Measurements from ENCODE around the gene SOST. TPM values are rescaled to one million over a fixed set of nuclear protein-coding genes. Genes with fewer than 3 reads are reported as not detected.

SOST gene
- total RNA-seq, 1 donor from 2014 or later: not detected

DNA sequence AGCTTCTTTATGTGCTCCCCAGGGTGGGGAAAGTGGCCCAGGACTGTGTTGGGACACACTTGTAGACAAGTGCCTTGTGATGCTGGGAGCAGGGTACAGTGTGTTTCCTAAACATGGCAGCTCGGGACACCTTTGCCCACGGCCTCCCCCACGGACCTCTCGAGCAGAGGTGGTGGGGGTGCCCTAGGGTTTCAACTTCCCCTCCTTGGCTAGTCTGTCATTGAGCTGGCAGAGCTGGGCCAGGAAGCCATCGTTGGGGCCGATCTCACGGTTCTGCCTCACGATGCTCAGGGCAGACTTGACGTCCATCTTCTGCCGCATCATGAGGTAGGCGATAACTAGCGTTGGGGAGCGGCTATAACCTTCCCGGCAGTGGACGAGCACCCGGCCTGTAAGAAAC is 10.8 kb upstream of the SOST start:
- Mint-ChIP-seq H3K4me3 (ENCODE audit: unreplicated experiment) (no peak overlapping the region), H3K9me3 (ENCODE audit: low read depth) (no peaks in the 10 kb centered on the region), H3K4me1 (ENCODE audit: low read depth) (no peaks in the 10 kb centered on the region), H3K36me3 (ENCODE audit: low read depth) (peaks cover 39% of the 10 kb centered on the region), H3K27ac (ENCODE audit: unreplicated experiment) (no peak overlapping the region), H3K27me3 (ENCODE audit: low read depth) (no peaks in the 10 kb centered on the region)
- no peak for DNase-seq (ENCODE audit: low spot score)
- TF ChIP-seq, protein P1, sequence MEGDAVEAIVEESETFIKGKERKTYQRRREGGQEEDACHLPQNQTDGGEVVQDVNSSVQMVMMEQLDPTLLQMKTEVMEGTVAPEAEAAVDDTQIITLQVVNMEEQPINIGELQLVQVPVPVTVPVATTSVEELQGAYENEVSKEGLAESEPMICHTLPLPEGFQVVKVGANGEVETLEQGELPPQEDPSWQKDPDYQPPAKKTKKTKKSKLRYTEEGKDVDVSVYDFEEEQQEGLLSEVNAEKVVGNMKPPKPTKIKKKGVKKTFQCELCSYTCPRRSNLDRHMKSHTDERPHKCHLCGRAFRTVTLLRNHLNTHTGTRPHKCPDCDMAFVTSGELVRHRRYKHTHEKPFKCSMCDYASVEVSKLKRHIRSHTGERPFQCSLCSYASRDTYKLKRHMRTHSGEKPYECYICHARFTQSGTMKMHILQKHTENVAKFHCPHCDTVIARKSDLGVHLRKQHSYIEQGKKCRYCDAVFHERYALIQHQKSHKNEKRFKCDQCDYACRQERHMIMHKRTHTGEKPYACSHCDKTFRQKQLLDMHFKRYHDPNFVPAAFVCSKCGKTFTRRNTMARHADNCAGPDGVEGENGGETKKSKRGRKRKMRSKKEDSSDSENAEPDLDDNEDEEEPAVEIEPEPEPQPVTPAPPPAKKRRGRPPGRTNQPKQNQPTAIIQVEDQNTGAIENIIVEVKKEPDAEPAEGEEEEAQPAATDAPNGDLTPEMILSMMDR (IDR thresholded peaks at IDR 0.05): no peak

DNA sequence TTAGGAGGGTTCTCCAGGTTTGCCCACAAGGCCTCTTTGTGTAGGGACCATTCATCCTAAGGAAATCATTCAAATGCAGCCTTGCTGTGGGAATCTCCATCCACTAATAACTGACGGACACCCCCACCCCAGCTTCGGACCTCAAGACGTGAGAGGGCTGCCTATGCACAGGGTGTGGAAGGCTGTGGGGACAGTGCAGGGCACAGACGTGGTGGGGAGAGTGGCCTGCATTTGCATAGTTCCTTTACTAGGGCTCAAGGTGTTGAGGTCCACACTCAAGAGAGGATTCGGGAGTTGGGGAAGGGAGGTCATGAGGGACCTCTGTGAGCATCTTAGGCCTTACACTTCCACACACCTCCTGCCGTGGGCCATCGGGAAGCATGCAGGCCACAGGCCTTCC is 10.4 kb upstream of the SOST start:
- no peak for DNase-seq (ENCODE audit: low spot score)
- TF ChIP-seq, protein P1 (IDR thresholded peaks at IDR 0.05): no peak
- no peak overlapping the region for H3K4me3 Mint-ChIP-seq (ENCODE audit: unreplicated experiment)

DNA sequence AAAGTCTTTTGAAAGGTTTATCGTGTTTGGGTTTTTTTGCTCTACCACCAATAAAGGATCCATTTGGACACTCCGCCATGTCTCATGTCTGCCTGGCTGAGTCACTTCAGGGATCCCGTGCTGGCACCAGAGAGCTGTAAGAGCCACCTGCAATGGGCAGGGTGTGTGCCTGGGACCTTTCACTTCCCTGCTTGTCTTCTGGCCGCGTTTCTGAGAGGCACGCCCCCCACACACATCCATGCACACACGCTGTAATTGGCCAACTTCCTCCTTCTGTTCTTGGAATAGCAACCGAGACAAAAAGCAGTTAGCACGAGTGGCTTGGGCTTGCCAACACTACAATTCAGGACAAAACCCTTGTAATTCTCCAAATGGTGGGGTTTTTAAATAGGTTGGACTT is 9.8 kb upstream of the SOST start:
- TF ChIP-seq, protein P1 (IDR thresholded peaks at IDR 0.05): no peak
- no peaks in the 10 kb centered on the region for H3K27me3 Mint-ChIP-seq (ENCODE audit: low read depth)
- DNase-seq (ENCODE audit: low spot score): no peak
- no peaks in the 10 kb centered on the region for H3K4me1 Mint-ChIP-seq (ENCODE audit: low read depth)
- peaks cover 31% of the 10 kb centered on the region for H3K36me3 Mint-ChIP-seq (ENCODE audit: low read depth)
- H3K9me3 Mint-ChIP-seq (ENCODE audit: low read depth): no peaks in the 10 kb centered on the region
- H3K27ac Mint-ChIP-seq (ENCODE audit: unreplicated experiment): no peak overlapping the region
- H3K4me3 Mint-ChIP-seq (ENCODE audit: unreplicated experiment): no peak overlapping the region

More for the DNA sequence above, 10.4 kb upstream of the SOST start:
- Mint-ChIP-seq H3K4me1 (ENCODE audit: low read depth) (no peaks in the 10 kb centered on the region), H3K27me3 (ENCODE audit: low read depth) (no peaks in the 10 kb centered on the region), H3K9me3 (ENCODE audit: low read depth) (no peaks in the 10 kb centered on the region), H3K36me3 (ENCODE audit: low read depth) (peaks cover 34% of the 10 kb centered on the region), H3K27ac (ENCODE audit: unreplicated experiment) (no peak overlapping the region)

DNA sequence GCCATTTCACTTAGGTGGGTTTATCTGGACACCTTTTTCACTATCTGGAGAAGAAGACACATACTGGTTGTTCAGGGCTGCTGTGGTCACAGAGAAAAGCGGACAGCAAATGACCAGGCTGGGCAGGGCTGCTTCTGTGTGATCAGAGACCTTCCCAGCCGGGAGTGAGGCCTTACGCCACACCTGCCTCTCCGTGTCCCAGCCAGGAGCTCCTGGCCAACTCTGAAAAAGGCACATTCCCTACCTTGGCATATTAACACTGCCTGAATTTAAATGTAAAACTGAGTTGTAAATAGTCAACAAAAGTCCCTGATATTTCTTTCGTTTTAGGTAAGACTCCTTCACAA is 9.1 kb upstream of the SOST start:
- H3K27ac Mint-ChIP-seq (ENCODE audit: unreplicated experiment): no peak overlapping the region
- no peak overlapping the region for H3K4me3 Mint-ChIP-seq (ENCODE audit: unreplicated experiment)
- TF ChIP-seq, protein P1 (IDR thresholded peaks at IDR 0.05): no peak

DNA sequence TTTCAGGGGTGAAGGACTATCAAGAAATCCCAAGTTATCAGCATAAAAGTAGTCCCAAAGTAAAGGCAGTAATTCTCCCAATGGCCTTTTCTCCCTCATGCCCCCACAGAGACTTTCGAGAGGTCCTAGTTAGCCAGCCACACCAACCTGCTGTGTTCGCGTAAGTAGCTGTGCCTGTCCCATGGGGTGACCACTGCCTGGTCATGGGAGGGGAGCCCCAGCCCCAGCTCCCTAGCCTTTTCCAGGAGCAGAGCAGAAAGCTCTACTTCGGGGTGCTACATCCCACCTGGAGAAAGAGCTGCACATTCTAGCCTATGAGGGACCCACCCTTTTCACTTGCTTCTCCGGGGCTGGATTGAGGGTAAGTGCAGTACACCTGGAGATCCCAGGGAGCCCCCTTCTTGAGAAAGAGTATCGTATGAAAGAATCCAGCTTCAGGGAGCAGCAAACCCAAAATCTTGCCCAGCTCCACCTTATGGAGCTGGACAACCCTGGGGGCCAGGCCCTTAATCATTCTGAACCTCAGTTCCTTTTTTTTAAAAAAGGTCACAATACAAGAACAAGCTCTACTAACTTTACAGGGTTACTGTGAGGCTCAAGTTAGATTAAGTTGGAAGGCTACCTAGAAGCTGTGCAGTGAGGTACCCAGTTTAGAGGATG is 8.6 kb upstream of the SOST start:
- DNase-seq (ENCODE audit: low spot score): no peak
- Mint-ChIP-seq H3K4me1 (ENCODE audit: low read depth) (no peaks in the 10 kb centered on the region), H3K4me3 (ENCODE audit: unreplicated experiment) (no peak overlapping the region), H3K27me3 (ENCODE audit: low read depth) (no peaks in the 10 kb centered on the region), H3K9me3 (ENCODE audit: low read depth) (no peaks in the 10 kb centered on the region), H3K36me3 (ENCODE audit: low read depth) (peaks cover 19% of the 10 kb centered on the region), H3K27ac (ENCODE audit: unreplicated experiment) (no peak overlapping the region)
- TF ChIP-seq, protein P1 (IDR thresholded peaks at IDR 0.05): no peak

More for the DNA sequence above, 9.1 kb upstream of the SOST start:
- H3K27me3 Mint-ChIP-seq (ENCODE audit: low read depth): no peaks in the 10 kb centered on the region
- no peaks in the 10 kb centered on the region for H3K9me3 Mint-ChIP-seq (ENCODE audit: low read depth)
- H3K36me3 Mint-ChIP-seq (ENCODE audit: low read depth): peaks cover 24% of the 10 kb centered on the region
- DNase-seq (ENCODE audit: low spot score): no peak
- H3K4me1 Mint-ChIP-seq (ENCODE audit: low read depth): no peaks in the 10 kb centered on the region

All from chondrocyte (in vitro differentiated cells).